GM21528 (cell line): ENCODE data around the gene CACFD1.

Experiments used
- ATAC-seq: cut with Tn5 transposase; IDR thresholded peaks from one replicate; pipeline ENCODE4 v1.9.1; 2021; ENCODE audit warnings: mild to moderate bottlenecking, moderate library complexity; ENCODE audit not compliant: unreplicated experiment, low FRiP score

Gene CACFD1

GRCh38 chr9:133461975-133462374 lies 2.2 kb downstream of the CACFD1 start:
- ATAC-seq = no peak

GRCh38 chr9:133463234-133463863 lies 3.6 kb downstream of the CACFD1 start:
- ATAC-seq = no peak

GRCh38 chr9:133463864-133464615 lies 4.3 kb downstream of the CACFD1 start:
- ATAC-seq = no peak

GRCh38 chr9:133464638-133465037 lies 4.9 kb downstream of the CACFD1 start:
- ATAC-seq = no peak

GRCh38 chr9:133465984-133466383 lies 6.2 kb downstream of the CACFD1 start:
- no peak for ATAC-seq

GRCh38 chr9:133467101-133467500 lies 7.3 kb downstream of the CACFD1 start:
- no peak for ATAC-seq

GRCh38 chr9:133468374-133468773 lies 8.6 kb downstream of the CACFD1 start:
- no peak for ATAC-seq

- no peak for ATAC-seq
These were observed 9.1 kb downstream of the CACFD1 start for GRCh38 chr9:133468777-133469421.

- no peak for ATAC-seq
These were observed 10.7 kb downstream of the CACFD1 start for GRCh38 chr9:133470427-133470924.

- ATAC-seq = no peak
These were observed 11.2 kb downstream of the CACFD1 start for GRCh38 chr9:133470988-133471387.

GRCh38 chr9:133471551-133472276 lies 11.9 kb downstream of the CACFD1 start:
- no peak for ATAC-seq

GRCh38 chr9:133472277-133472645 lies 12.5 kb downstream of the CACFD1 start:
- ATAC-seq = no peak

- ATAC-seq = no peak
These were observed 13.1 kb downstream of the CACFD1 start for GRCh38 chr9:133472753-133473378.

- no peak for ATAC-seq
These were observed 14.0 kb downstream of the CACFD1 start for GRCh38 chr9:133473743-133474142.

GRCh38 chr9:133474215-133474614 lies 14.4 kb downstream of the CACFD1 start:
- no peak for ATAC-seq

- no peak for ATAC-seq
These were observed 15.1 kb downstream of the CACFD1 start for GRCh38 chr9:133474853-133475252.

- no peak for ATAC-seq
These were observed 15.7 kb downstream of the CACFD1 start for GRCh38 chr9:133475292-133476012.

- ATAC-seq = no peak
These were observed 16.5 kb downstream of the CACFD1 start for GRCh38 chr9:133476036-133476931.

- no peak for ATAC-seq
These were observed 17.2 kb downstream of the CACFD1 start for GRCh38 chr9:133476941-133477340.
